HG02852 (cell line): ENCODE results near the gene ABI2.
A peak's percentile ranks its signal among the peaks of the same experiment; 100 is the strongest.
"Not testable (repeated sequence)": the region's sequence is repeated elsewhere in the genome, so short reads cannot be mapped to it uniquely, and the experiment has no call there.

Experiments used
- ATAC-seq: cut with Tn5 transposase; IDR thresholded peaks from one replicate; pipeline ENCODE4 v1.9.1; 2021; ENCODE audit warnings: mild to moderate bottlenecking, moderate library complexity; ENCODE audit not compliant: unreplicated experiment

ABI2 gene

GRCh38 chr2:203327901-203328759 lies at the start of gene ABI2:
ABI2 (plus strand) TSS chr2:203328394; CDS start chr2:203328515, 121 bp downstream.
- ATAC-seq: peak; percentile 71

DNA sequence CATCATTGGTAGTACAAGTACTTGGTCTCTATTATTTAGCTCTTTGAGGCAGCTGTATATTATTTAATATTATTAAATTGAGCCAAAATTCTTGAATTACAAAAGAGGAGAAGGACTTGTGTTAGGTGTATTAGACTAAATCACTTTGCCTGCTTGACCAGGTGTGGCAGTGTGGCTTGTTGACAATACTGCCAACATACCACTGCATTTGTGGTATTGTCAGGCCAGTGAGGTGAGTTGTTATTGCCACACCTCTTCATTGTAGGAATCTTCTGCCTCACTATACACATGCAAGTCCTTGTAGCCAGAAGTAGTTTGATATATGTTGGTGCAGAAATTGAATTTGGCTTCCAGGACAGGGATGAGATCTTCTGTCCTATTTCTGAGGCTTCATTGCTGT lies 48.9 kb upstream of the ABI2 start:
- no peak for ATAC-seq

DNA sequence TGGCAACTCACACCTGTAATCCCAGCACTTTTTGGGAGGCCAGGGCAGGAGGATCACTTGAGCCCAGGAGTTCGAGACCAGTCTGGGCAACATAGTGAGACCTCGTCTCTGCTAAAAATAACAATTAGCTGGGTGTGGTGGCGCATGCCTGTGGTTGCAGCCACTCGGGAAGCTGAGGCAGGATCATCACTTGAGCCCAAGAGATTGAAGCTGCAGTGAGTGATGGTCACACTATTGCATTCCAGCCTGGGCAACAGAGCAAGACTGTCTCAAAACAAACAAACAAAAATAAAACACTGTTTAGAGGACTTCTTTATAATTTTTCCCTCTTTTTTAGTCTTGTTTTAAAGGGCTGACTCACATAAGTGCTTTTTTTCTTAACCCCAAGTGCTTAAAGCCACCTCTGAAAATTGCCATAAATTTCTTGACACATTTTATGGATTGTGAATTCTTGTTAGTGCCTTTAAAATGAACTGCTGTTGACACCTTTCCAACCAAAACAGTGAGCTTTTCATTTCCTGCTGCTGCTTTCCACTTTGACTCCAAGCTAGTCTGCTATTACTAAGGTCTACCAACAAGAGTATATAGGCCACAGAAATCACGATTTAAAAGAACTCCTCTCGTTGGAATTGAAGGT lies 47.6 kb upstream of the ABI2 start:
- no peak for ATAC-seq

GRCh38 chr2:203282101-203282500 lies 46.1 kb upstream of the ABI2 start:
- no peak for ATAC-seq

- ATAC-seq: no peak
Measured at GRCh38 chr2:203286532-203286931, 41.7 kb upstream of the ABI2 start.

- ATAC-seq: no peak
Measured at GRCh38 chr2:203301667-203302066, 26.5 kb upstream of the ABI2 start.

GRCh38 chr2:203302586-203302985 lies 25.6 kb upstream of the ABI2 start:
- ATAC-seq: not testable (repeated sequence)

- ATAC-seq: no peak
Measured at GRCh38 chr2:203310688-203311436, 17.3 kb upstream of the ABI2 start.

DNA sequence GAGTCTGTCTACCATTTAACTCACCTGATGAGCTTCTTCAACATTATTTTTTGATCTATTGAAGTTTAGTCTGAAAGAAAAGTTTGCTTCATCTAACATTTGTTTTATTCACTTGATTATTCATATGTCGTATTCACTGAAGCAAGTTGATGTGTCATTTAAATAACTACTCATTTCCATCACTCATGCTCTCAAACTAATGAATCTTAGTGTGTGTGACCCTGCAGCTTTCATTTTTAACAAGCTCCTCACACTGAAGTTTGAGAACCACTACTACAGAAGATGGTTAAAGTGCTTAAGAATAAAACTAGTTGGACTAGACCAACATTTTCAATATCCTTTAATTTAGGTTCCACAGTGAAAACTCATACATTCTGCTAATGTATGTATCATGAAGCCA lies 1.8 kb upstream of the ABI2 start:
- ATAC-seq: no peak

GRCh38 chr2:203327582-203327900 lies 653 bp upstream of the ABI2 start:
- no peak for ATAC-seq

DNA sequence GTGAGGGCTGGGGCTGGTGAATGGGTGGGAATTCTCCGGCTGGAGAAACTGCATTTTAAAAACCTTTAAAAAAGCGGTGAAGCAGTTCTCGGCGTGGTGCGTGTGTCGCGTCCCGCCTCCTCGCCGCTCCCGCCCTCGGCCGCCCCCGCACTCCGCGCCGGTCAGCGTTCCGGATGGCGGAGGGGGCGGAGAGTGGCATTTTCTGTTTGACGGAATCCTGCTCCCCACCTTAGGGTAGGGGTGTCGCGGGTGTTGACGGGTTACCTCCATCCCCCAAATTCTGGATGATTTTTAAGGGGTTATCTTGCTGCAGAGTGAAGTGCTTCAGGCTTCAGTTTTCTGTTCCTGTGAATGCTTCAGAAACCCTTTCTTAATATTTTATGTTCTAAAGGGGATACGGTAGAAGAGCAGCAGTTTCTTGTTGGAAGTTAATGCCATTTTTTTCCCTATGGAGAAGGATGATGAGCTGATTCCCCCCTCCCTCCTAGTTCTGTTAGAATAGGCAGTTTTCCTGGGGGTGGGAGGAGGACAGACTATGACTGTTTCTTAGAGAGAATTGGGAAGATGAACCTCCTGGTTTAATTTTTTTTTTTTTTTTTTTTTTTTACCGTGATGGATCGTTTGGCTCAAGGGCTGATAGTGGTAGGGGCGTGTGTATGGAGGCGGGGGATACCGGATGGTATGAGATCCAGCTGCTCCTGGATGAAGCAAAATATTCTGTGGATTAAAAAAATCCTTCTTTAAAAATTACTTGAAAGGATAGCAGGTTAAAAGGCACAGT lies 756 bp downstream of the ABI2 start:
- ATAC-seq: peak; percentile 52

- ATAC-seq: no peak
Measured at GRCh38 chr2:203330434-203330833, 2.2 kb downstream of the ABI2 start.

- ATAC-seq: no peak
Measured at GRCh38 chr2:203338322-203338721, 10.1 kb downstream of the ABI2 start.

DNA sequence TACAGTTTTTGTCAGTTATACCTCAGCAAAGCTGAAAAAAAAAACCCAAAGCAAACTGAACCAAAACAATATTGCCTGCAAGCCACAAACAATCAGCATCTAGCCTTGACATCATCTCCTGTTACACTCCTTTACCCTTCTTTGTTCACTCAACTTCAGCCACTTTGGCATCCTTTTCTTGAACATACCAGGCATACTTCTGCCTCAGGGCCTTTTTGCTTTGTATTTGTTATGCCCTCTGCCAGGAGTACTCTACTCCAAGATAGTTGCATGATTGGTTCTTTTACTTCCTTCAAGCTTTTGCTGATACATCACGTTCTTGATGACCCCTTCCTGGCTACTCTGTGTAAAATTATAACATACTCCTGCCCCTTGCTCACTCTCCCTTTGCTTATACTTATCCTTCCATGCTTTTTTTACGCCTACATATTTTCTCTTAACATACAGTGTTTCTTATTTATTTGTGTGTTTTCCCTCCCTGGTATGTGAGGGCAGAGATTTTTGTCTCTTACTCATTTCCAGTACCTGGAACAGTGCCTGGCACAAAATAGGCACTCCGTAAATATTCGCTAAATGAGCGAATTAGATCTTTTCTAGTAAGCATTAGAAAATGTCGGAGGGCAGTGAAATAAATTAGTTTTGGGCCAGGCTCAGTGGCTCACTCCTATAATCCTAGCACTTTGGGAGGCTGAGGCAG lies 12.7 kb downstream of the ABI2 start:
- ATAC-seq: no peak

DNA sequence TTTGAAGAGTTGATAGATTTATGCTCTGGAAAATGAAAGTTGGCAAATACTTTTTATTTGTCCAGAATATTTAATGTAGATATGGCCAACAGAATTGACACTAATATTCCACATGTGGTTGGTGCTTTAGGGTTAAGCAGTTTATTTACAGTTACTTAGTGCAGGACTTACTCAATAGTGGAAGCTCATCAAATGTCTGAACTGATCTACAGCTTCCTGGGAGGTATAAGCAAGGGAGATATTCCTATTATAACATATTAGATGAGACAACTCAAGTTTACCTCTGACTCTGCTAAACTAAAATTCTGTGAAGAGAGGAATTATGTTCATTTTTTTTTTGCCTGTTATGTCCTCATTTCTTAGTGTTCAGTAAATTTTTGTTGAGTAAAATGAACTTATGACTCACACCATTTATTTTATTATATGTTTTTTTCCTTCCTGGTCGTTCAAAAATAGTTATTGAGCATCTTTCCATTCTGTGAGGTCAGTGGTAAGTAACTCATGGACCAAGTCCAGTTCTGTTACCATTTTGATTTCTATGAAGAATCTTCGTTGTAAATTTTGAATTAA lies 13.6 kb downstream of the ABI2 start:
- ATAC-seq: no peak

GRCh38 chr2:203342374-203342773 lies 14.2 kb downstream of the ABI2 start:
- not testable (repeated sequence) for ATAC-seq

DNA sequence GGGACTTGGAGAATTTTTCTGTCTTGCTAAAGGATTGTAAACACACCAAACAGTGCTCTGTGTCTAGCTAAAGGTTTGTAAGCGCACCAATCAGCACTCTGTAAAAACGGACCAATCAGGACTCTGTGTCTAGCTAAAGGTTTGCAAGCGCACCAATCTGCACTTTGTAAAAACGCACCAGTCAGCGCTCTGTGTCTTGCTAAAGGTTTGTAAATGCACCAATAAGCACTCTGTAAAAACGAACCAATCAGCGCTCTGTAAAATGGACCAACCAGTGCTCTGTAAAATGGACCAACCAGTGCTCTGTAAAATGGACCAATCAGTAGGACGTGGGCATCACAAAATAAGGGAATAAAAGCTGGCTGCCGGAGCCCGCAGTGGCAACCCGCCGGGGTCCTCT lies 16.5 kb downstream of the ABI2 start:
- no peak for ATAC-seq

GRCh38 chr2:203346612-203347011 lies 18.4 kb downstream of the ABI2 start:
- no peak for ATAC-seq

DNA sequence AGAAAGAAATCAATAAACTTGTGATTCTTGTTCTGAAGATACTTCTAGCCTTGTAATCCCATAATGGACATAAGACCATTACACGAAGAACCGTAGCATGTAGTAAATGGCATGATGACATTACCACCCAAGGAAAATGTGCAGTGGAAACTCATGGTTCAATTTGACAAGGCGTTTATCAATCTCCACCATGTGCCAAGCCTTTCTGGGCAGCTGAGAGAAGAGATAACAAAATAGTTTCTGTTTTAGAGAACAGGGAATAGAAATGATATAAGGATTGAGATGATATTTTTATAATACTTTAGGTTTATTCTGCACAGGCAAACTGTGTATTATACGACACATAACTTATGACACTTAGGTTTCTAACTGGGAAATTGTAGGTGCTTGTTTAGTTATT lies 19.2 kb downstream of the ABI2 start:
- no peak for ATAC-seq

GRCh38 chr2:203352604-203353255 lies 24.5 kb downstream of the ABI2 start:
- ATAC-seq: no peak
